HCT116 (cell line): Measurements from ENCODE around the gene ARL2. TPM values are rescaled to one million over a fixed set of nuclear protein-coding genes. Genes with fewer than 3 reads are reported as not detected.

ENCODE experiments used
- ATAC-seq: fragments of 200-7000 bp; cut with Tn5 transposase; 2 replicates; pipeline ENCODE4 v1.9.1; 2020; ENCODE audit warnings: mild to moderate bottlenecking, moderate library complexity
- BruUV-seq: library from RNA; stranded (reverse); fragments of 400-500 nt; replicated peaks from 2 replicates; lab custom pipeline; 2021; lab: Mats Ljungman, UMichigan
- CTCF ChIA-PET: fragments of 300-600 bp; sonication (Branson Sonifier 250); formaldehyde crosslinking; loops from one replicate; lab custom pipeline; 2021; ENCODE audit warnings: antibody characterized with exemption; lab: Charles Lee
- POLR2A ChIA-PET: fragments of 300-600, 350-600 bp; sonication (Branson Sonifier 250); formaldehyde crosslinking; loops from one replicate; lab custom pipeline; 2021; ENCODE audit warnings: antibody characterized with exemption; lab: Charles Lee
- RAD21 ChIA-PET, 2 experiments: fragments of 300-600 bp; sonication (Branson Sonifier 250); formaldehyde crosslinking; loops; one replicate each; lab custom pipeline; 2023; ENCODE audit warnings: low total read pairs in 2 of 2; ENCODE audit not compliant: uncharacterized antibody in 2 of 2, unreplicated experiment in 2 of 2, low non-redundant PET in 1 of 2; lab: Charles Lee
- DNase-seq: peaks from one replicate; pipeline ENCODE4 v3.0.0-alpha.2; 2010; ENCODE audit warnings: low read depth, low spot score
- H2AFZ ChIP-seq: fragments of 200-600 bp; shearing (Covaris generic), sonication (generic); 2 replicates; pipeline ENCODE4 v1.6.1; 2017; ENCODE audit warnings: low read depth, mixed run types, mixed read lengths, antibody characterized with exemption, low read length; ENCODE audit not compliant: poor library complexity, severe bottlenecking
- H3K27ac ChIP-seq: 2 replicates; pipeline ENCODE4 v1.5.1; 2012; ENCODE audit warnings: low read depth, low read length
- H3K27me3 ChIP-seq: fragments of 200-600 bp; sonication (generic); 2 replicates; pipeline ENCODE4 v1.6.1; 2016; ENCODE audit warnings: mixed run types, low read length, mixed read lengths; ENCODE audit not compliant: insufficient read depth
- H3K36me3 ChIP-seq, 2 experiments: fragments of 200-500 bp in 1 of 2; fragments of 200-600 bp in 1 of 2; sonication (Bioruptor generic) in 1 of 2; sonication (generic) in 1 of 2; 2 replicates each; pipeline versions ENCODE4 v1.5.1 to v1.6.1; 2014 to 2016; ENCODE audit warnings: low read length in 2 of 2, inconsistent platforms in 1 of 2, mixed read lengths in 1 of 2, mixed run types in 1 of 2; ENCODE audit not compliant: insufficient read depth in 2 of 2, control insufficient read depth in 1 of 2
- H3K4me1 ChIP-seq, 2 experiments: fragments of 200-600 bp in 1 of 2; sonication (generic) in 1 of 2; 2 replicates each; pipeline versions ENCODE4 v1.5.1 to v1.6.1; 2012 to 2017; ENCODE audit warnings: low read length in 2 of 2, inconsistent platforms in 1 of 2, mild to moderate bottlenecking in 1 of 2, mixed read lengths in 1 of 2, mixed run types in 1 of 2, moderate library complexity in 1 of 2; ENCODE audit not compliant: insufficient read depth in 2 of 2, control insufficient read depth in 1 of 2
- H3K4me2 ChIP-seq: fragments of 200-600 bp; sonication (generic); 2 replicates; pipeline ENCODE4 v1.6.1; 2017; ENCODE audit warnings: mixed run types, low read length, mixed read lengths
- H3K4me3 ChIP-seq, 2 experiments: fragments of 200-600 bp in 1 of 2; sonication (generic) in 1 of 2; replicated peaks in 1 of 2; 2 replicates each; pipeline ENCODE4 v1.5.1; 2011 to 2016; ENCODE audit warnings: low read length in 2 of 2, control low read depth in 1 of 2, low read depth in 1 of 2, mild to moderate bottlenecking in 1 of 2, mixed read lengths in 1 of 2, mixed run types in 1 of 2
- H3K79me2 ChIP-seq: fragments of 200-600 bp; sonication (generic); 2 replicates; pipeline ENCODE4 v1.6.1; 2017; ENCODE audit warnings: mild to moderate bottlenecking, mixed run types, low read length, moderate library complexity, mixed read lengths; ENCODE audit not compliant: insufficient read depth
- H3K9ac ChIP-seq: fragments of 200-600 bp; sonication (generic); 2 replicates; pipeline ENCODE4 v1.6.1; 2016; ENCODE audit warnings: low read length, mixed read lengths
- H3K9me2 ChIP-seq: fragments of 200-600 bp; sonication (generic), shearing (Covaris generic); 2 replicates; pipeline ENCODE4 v1.6.1; 2017; ENCODE audit warnings: mixed run types, mild to moderate bottlenecking, moderate library complexity; ENCODE audit not compliant: insufficient read depth
- H3K9me3 ChIP-seq, 2 experiments: fragments of 200-500 bp in 1 of 2; fragments of 200-600 bp in 1 of 2; sonication (Bioruptor generic) in 1 of 2; sonication (generic) in 1 of 2; 2 replicates each; pipeline ENCODE4 v1.6.1; 2014 to 2017; ENCODE audit warnings: low read length in 2 of 2, mixed read lengths in 2 of 2, inconsistent platforms in 1 of 2, low read depth in 1 of 2, mild to moderate bottlenecking in 1 of 2, mixed run types in 1 of 2, moderate library complexity in 1 of 2; ENCODE audit not compliant: control insufficient read depth in 1 of 2, insufficient read depth in 1 of 2
- H4K20me1 ChIP-seq: fragments of 200-600 bp; sonication (generic), shearing (Covaris generic); 2 replicates; pipeline ENCODE4 v1.6.1; 2017; ENCODE audit warnings: mixed run types, mild to moderate bottlenecking, moderate library complexity; ENCODE audit not compliant: insufficient read depth
- ATF3 ChIP-seq: IDR thresholded peaks from 2 replicates; pipeline ENCODE4 v1.6.1; 2012
- CEBPB ChIP-seq: IDR thresholded peaks from 2 replicates; pipeline ENCODE4 v1.6.1; 2012; ENCODE audit warnings: low read depth
- CTCF ChIP-seq, 3 experiments: fragments of 200-600 bp in 1 of 3; sonication (generic) in 1 of 3; IDR thresholded peaks in 2 of 3; conservative IDR thresholded peaks in 1 of 3; 2 replicates each; pipeline ENCODE4 v1.5.1; 2012 to 2017; ENCODE audit warnings: low read depth in 2 of 3, low read length in 2 of 3, antibody characterized with exemption in 1 of 3, borderline replicate concordance in 1 of 3, control low read depth in 1 of 3, mild to moderate bottlenecking in 1 of 3, mixed read lengths in 1 of 3, mixed run types in 1 of 3, moderate library complexity in 1 of 3; ENCODE audit not compliant: insufficient read depth in 1 of 3
- EGR1 ChIP-seq: IDR thresholded peaks from 2 replicates; pipeline ENCODE4 v1.6.1; 2012; ENCODE audit warnings: low read depth
- ELF1 ChIP-seq: IDR thresholded peaks from 2 replicates; pipeline ENCODE4 v1.6.1; 2012; ENCODE audit warnings: low read depth, borderline replicate concordance
- EZH2phosphoT487 ChIP-seq: fragments of 200-600 bp; IDR thresholded peaks from 2 replicates; pipeline ENCODE4 v1.6.1; 2018; ENCODE audit warnings: antibody characterized with exemption, borderline replicate concordance
- FOSL1 ChIP-seq: IDR thresholded peaks from 2 replicates; pipeline ENCODE4 v1.6.1; 2012; ENCODE audit warnings: low read depth
- JUND ChIP-seq: IDR thresholded peaks from 2 replicates; pipeline ENCODE4 v1.6.1; 2012
- POLR2A ChIP-seq: IDR thresholded peaks from 2 replicates; pipeline ENCODE4 v1.7.0; 2011; ENCODE audit warnings: borderline replicate concordance; ENCODE audit not compliant: insufficient read depth, insufficient read length; ENCODE audit errors: extremely low read depth
- POLR2AphosphoS5 ChIP-seq: IDR thresholded peaks from 2 replicates; pipeline ENCODE4 v1.6.1; 2011; ENCODE audit warnings: mild to moderate bottlenecking, low read depth, low read length, moderate library complexity
- RAD21 ChIP-seq: IDR thresholded peaks from 2 replicates; pipeline ENCODE4 v1.6.1; 2012; ENCODE audit warnings: low read depth, mild to moderate bottlenecking
- SP1 ChIP-seq: IDR thresholded peaks from 2 replicates; pipeline ENCODE4 v1.6.1; 2012; ENCODE audit warnings: low read depth
- SRF ChIP-seq: IDR thresholded peaks from 2 replicates; pipeline ENCODE4 v1.6.1; 2012; ENCODE audit warnings: low read depth
- TCF7L2 ChIP-seq: IDR thresholded peaks from 2 replicates; pipeline ENCODE4 v1.7.0; 2011; ENCODE audit warnings: borderline replicate concordance, inconsistent platforms; ENCODE audit not compliant: insufficient read depth, insufficient read length; ENCODE audit errors: extremely low read depth
- YY1 ChIP-seq: IDR thresholded peaks from 2 replicates; pipeline ENCODE4 v1.6.1; 2011; ENCODE audit warnings: low read length, low read depth, moderate library complexity, mild to moderate bottlenecking; ENCODE audit not compliant: insufficient replicate concordance; ENCODE audit errors: extremely low read depth
- ZBTB33 ChIP-seq: IDR thresholded peaks from 2 replicates; pipeline ENCODE4 v1.6.1; 2011; ENCODE audit warnings: mild to moderate bottlenecking, low read length, moderate library complexity; ENCODE audit not compliant: insufficient replicate concordance; ENCODE audit errors: extremely low read depth
- ZFX ChIP-seq: fragments of 450-650 bp; IDR thresholded peaks from 2 replicates; pipeline ENCODE4 v1.6.1; 2017
- ZNF274 ChIP-seq: fragments of 200-500 bp; sonication (Bioruptor generic); IDR thresholded peaks from 2 replicates; pipeline ENCODE4 v1.6.1; 2014; ENCODE audit warnings: mild to moderate bottlenecking, low read depth, low read length, inconsistent platforms
- intact Hi-C: fragments of 100-400 bp; cut with micrococcal nuclease; formaldehyde crosslinking; loops from 2 replicates; pipeline ENCODE4 v1.10.0; 2022
- total RNA-seq: library from RNA; stranded (reverse); gene quantifications from one replicate; pipeline ENCODE4 v1.2.1, GENCODE V29; 2021; ENCODE audit not compliant: unreplicated experiment
- TF ChIP-seq, protein P1 (sequence below): IDR thresholded peaks from 2 replicates; pipeline ENCODE4 v1.6.1; 2012

Gene ARL2
- total RNA-seq, 1 experiment from 2014 or later, result 68.7 TPM

DNA sequence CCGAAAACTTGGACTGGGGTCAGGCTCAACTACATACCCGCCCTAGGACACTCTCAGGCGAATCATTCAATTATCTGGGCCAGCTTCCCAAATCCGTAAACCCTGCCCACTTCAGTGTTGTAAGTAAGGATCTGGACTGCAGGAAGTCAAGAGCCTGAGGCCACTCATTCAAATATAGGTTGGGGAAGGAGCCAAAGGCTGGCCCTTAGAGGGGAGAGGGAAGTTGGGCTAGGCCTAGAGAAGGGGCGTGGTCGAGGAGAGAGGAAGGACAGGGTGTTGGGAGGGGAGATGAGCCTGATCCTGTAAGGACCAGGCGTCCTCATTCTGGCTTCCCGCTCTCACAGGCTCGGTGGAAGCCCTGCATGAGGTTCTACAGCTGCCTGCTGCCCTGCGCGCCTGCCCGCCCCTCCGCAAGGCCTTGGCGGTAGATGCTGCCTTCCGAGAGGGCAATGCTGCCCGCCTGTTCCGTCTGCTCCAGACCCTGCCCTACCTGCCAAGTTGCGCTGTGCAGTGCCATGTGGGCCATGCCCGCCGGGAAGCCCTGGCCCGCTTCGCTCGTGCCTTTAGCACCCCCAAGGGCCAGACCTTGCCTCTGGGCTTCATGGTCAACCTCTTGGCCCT, 30.0 kb downstream of the ARL2 start:
- Histone ChIP-seq H3K9me2 (no peaks in the 10 kb centered on the region), H2AFZ (no peak overlapping the region), H3K9ac (no peak overlapping the region), H3K9me3 (no peaks in the 10 kb centered on the region), H3K27ac (peak overlapping the region; percentile 4), H3K4me2 (peak overlapping the region; percentile 92; the same call in 1 of the 2 replicates), H3K4me3 (no peak overlapping the region), H4K20me1 (no peaks in the 10 kb centered on the region), H3K27me3 (no peaks in the 10 kb centered on the region), H3K79me2 (peaks cover 25% of the 10 kb centered on the region), H3K36me3 (peaks cover 2 to 8% of the 10 kb centered on the region in 2 experiments; a peak in 2 of 4 replicates), H3K4me1 (peaks cover 27 to 35% of the 10 kb centered on the region in 2 experiments)
- ATAC-seq (no peak), DNase-seq (no peak)
- TF ChIP-seq ATF3 (no peak), YY1 (no peak), ZBTB33 (no peak), POLR2AphosphoS5 (no peak), POLR2A (no peak), CTCF (IDR thresholded peaks at IDR 0.05 in 2 of 3, conservative IDR thresholded peaks at IDR 0.05 in 1 of 3; ENCODE audit: borderline replicate concordance in 1 of 3, insufficient read depth in 1 of 3, low read depth in 2 of 3, low read length in 2 of 3) (no peak), SRF (no peak), EZH2phosphoT487 (no peak), JUND (no peak), CEBPB (no peak), ZFX (no peak), SP1 (no peak), EGR1 (no peak), ELF1 (no peak), RAD21 (no peak), FOSL1 (no peak), TCF7L2 (no peak), ZNF274 (no peak)
- TF ChIP-seq, protein P1, sequence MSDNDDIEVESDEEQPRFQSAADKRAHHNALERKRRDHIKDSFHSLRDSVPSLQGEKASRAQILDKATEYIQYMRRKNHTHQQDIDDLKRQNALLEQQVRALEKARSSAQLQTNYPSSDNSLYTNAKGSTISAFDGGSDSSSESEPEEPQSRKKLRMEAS, result no peak
- POLR2A ChIA-PET, result no interaction called here
- RAD21 ChIA-PET, result no interaction called here
- BruUV-seq, result no TSS peak
- intact Hi-C loops, result loop anchor here (5.0 kb wide), 1 partner anchor 38 kb away; the partner anchor contains the start of genes CDCA5 and ZFPL1
- CTCF ChIA-PET, result no interaction called here
